Hematopoietic multipotent progenitor cell (in vitro differentiated cells): ENCODE data around the gene DLD. TPM values are rescaled to one million over a fixed set of nuclear protein-coding genes. Genes with fewer than 3 reads are reported as not detected.
"Not testable (repeated sequence)": the region's sequence is repeated elsewhere in the genome, so short reads cannot be mapped to it uniquely, and the experiment has no call there.

ENCODE experiments used
- DNase-seq, 3 donors: peaks; one replicate each; pipeline ENCODE4 v3.0.0-alpha.2; 2011 to 2015; ENCODE audit warnings: low read depth in 2 of 3, low spot score in 2 of 3
- total RNA-seq: library from RNA; depleted of rRNA; stranded (reverse); fragments of >200 nt; gene quantifications from one replicate; pipeline ENCODE4 v1.2.3, GENCODE V29; 2012

The DLD gene
- total RNA-seq, 1 donor = 37.7 TPM

DNA sequence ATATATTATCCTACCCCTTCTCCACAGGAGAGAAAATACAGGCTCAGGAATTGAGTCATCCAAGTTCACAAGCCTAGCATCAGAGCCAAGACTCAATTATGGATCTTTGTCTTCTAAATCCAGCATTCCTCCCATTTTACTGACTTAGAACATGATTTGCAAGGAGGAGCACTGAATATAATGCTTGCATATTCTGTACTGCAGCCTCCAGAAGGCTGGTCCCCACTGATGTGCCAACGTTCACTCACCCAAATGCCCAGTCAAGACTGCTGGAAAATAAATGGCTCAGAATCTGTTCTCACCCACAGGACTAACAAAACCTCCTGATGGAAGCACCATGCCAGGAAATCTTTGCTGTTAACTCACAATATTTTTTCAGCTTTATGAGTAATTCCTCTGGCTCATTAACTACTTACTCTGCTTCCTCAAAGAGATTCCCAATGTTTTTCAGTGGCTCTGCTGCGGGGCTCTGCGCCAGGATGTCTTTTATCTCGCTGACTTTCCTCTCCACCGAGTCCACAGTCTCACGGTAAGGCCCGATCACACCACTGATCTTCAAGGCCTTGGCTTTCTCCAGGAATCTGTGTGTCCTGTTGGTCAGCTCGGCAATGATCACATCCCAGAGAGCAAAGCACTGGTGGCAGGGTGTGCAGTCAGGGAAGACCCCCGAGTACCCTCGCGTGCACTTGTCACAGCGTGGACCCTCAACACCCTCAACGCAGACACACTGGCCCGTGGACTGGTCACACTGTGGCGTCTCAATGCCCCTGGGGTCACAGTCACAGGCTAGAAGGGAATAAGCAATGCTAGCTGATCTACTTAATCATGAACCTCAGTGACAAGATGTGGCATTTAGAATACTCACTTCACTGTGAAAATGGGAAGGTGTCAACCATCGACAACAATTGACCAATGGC lies 48.8 kb downstream of the DLD start:
- no peak for DNase-seq

- DNase-seq = no peak
Observed at GRCh38 chr7:107940951-107941350, 50.0 kb downstream of the DLD start.

DNA sequence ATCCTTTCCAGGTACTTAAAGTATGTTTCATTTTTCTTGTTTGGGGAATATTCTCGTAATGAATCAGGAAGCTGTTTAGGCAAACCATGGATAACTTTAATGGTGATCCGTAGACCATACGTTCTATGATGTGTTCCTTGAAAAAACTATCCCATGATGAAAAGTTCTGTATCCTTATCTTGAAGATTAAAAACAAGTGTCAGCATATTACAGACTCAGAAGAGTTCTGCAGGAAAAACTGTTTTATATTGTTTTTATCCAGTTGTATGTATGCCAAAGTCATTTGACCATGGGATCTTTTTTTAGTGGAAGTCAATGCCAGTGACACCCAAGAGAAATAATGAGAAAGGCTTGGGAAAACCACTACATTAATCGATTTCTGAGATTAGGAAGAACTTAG lies 52.0 kb downstream of the DLD start:
- no peak for DNase-seq

- no peak for DNase-seq
Observed at GRCh38 chr7:107944411-107945169, 53.6 kb downstream of the DLD start.

GRCh38 chr7:107945332-107945731 lies 54.3 kb downstream of the DLD start:
- no peak for DNase-seq

- DNase-seq = no peak
Observed at GRCh38 chr7:107946451-107946850, 55.5 kb downstream of the DLD start.

DNA sequence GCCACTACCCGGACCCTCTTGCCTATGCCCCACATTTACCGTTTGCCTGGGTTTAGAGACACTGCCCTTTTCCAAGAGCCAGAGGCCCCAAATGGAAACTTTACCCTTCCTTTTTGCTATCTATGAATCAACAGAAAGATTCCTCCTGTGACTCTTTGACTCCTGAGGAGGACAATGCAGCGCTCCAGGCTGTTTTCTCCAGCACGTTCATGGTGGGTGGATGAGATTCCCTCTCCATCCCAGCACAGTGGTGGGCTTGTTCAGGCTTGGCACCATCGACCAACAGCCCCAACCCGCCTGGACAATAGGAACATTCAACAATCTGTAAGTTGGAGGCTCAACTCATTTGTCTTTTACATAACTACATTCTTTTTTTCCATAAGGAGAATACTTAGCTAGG lies 55.9 kb downstream of the DLD start:
- no peak for DNase-seq

DNA sequence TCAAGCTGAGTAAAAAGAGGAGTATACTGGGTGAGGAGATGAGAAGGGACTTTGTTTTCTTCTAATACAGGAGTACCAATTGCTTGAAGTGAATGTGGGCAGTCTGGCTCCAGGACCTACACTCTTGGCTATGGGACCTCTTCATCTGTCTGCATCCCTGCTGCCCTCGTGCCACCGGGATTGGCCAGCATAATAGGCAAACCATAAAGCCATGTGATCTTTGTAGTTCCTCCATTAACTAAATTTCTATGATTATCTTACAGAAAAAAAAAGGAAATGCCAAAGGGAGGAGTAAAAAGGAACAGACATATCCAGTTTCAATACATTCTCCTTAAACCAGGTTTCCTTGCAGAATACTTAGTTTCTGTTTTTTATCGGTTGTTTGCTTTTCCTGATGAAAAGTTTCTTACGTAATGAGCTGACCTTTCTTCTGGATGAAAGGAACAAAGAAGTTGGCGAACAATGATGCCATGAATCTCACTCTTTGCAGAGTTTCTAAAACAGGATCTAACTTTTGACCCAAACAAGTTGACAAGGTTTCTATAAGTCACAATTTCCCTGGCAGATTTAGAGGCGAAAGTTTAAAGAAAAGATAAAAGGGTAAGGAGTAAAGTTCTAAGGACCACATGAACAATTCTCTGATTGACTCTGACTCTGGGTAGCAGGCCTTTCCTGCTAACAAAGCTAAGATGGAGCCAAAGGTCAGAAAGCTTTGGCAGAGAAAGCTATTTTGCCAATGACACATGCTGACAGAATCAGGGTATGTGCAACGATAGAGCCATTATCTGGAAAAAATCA lies 57.9 kb downstream of the DLD start:
- DNase-seq = no peak

DNA sequence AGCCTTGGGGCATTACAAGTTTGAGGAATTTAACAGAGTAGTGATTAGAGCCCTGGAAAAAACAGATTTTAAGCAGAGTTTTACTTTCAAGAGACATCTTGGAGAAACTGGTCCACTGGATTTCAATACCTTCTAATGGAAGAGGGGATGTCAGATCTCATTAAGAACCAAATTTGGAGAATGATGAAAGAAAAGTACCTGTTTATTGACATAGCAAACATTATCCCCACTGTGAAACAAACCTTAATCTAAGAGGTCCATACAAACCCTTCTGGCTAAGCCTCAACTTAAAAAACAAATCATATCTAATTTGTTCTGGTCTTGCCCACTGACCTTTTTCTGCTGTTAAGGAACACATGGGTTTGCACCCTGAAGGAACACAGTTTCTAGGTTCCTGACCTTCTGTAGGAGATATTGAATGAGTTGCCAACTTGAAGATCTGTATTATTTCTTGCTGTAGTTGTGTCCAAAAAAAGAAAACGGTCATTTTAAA lies 58.5 kb downstream of the DLD start:
- DNase-seq = no peak

GRCh38 chr7:107951172-107951787 lies 60.3 kb downstream of the DLD start:
- no peak for DNase-seq

DNA sequence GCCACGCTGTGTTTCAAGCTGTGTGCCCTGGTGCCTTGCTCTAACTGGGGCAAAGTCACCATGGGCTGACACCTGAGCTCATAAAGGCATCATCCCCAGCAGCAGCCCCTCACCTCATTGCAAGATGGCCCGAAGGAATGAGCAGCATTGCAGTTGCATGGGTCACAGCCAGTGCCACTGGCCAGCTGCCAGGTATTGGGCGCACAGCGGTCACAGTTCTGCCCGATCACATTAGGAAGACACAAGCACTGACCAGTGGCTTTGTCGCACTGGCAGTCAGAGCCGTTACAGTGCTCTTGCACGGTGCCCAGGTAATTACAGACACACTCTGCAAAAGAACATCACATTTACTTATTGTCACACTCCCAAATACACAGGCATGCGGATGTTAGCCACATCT lies 60.9 kb downstream of the DLD start:
- DNase-seq = no peak

DNA sequence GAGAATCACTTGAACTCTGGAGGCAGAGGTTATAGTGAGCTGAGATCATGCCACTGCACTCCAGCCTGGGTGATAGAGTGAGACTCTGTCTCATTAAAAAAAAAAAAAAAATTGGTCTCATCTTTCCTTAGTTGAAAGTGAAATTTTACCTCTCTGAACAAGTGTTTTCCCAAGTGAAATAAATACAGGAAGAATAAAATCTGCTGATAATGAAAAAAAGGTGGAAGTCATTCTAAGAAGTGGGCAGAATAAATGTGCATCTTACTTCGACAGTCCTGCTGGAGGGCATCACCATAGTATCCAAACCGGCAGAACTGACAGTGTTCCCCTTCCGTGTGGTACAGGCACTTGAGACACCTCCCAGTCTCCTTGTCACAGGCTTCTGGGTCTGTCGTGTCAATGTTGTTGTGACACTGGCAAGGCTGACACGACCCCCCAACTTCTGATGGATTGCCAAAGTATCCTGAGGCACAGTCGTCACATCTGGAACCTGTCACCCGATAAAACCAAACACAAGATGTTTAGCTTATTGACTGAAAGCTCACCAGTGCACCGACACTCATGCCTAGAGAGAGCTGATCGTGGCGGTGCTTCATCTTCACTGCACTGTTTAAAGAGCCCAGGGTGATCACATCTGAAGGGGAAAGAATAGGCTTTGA lies 62.4 kb downstream of the DLD start:
- DNase-seq = no peak

DNA sequence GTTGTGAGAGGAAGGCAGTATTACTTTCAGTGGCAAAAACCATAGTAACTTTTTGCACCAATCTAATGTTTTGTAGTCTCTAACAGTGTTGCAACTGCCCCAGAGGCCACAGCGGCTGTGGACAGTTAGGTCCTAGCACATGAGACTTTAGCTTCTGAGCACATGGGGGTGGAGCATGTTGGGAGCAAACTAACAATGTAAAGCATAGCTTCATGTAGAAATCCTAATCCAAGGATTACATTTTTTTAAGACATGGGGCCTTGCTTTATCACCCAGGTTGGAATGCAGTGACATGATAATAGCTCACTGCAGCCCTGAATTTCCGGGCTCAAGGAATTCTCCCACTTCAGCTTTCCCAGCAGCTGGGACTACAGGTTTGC lies 62.9 kb downstream of the DLD start:
- no peak for DNase-seq

GRCh38 chr7:107955394-107955793 lies 64.4 kb downstream of the DLD start:
- no peak for DNase-seq

GRCh38 chr7:107956950-107957349 lies 66.0 kb downstream of the DLD start:
- not testable (repeated sequence) for DNase-seq

DNA sequence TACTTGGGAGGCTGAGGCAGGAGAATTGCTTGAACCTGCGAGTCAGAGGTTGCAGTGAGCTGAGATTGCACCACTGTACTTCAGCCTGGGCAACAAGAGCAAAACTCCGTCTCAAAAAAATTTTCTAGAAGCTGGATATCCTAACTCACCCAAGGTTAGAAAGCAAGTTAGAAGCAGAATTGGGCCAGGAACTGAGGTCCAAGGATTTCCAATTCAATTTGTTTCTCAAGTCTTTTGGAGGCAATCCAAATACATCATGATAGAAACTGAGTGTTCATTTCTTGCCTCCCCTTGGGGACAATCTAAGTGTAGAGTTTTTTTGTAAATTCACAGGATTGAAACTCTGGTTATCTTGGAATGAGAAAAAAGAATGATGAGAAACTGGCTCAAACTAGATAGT lies 66.5 kb downstream of the DLD start:
- no peak for DNase-seq

- no peak for DNase-seq
Observed at GRCh38 chr7:107958764-107959526, 68.0 kb downstream of the DLD start.

DNA sequence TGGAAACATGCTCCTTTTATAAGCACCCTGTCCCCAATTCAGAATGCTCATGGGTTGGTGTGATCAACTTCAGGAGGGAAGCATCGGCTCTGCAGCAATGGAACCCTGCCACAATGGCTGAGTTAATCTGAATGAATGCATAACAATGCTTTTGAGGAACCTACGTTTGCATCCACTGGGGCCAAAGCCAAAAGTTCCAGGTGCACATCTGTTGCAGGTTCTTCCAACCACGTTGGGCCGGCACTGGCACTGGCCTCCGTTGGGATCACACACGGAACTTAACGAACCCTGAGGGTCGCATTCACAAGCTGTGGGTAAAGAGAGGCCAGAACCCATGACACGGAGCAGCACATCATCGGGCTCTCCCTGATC lies 68.5 kb downstream of the DLD start:
- DNase-seq = no peak

DNA sequence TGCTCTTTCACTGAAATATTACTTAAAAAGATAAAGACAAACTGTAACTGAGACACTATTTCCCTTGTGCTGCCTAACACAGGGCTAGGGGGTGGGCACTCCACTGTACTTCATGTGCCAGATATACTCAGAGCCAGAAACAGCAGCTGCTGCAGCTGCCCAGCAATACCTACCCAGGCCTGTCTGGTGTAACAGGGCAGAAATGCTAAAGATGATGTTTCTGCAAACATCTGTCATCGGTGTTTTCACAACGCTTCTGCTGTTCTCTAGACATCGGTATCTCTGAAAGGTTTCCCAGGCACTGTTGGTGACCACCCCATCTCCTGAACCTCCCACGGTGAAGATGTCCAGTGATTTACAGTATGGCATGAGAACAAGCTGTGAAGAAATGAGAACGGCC lies 69.3 kb downstream of the DLD start:
- no peak for DNase-seq
